Fibroblast of lung (primary cell): ENCODE data around the gene UPK1A.

Source experiments
- CTCF ChIP-seq, 2 donors: IDR thresholded peaks in 1 of 2; conservative IDR thresholded peaks in 1 of 2; 1 replicate in 1 of 2; 2 replicates in 1 of 2; pipeline ENCODE4 v1.5.1; 2011 to 2012; ENCODE audit warnings: low read length in 2 of 2, control low read depth in 1 of 2, inconsistent platforms in 1 of 2, low read depth in 1 of 2, mild to moderate bottlenecking in 1 of 2
- EZH2 ChIP-seq: IDR thresholded peaks from 2 replicates; pipeline ENCODE4 v1.5.1; 2012; ENCODE audit warnings: low read length, control low read depth, mild to moderate bottlenecking; ENCODE audit errors: missing control alignments

DNA sequence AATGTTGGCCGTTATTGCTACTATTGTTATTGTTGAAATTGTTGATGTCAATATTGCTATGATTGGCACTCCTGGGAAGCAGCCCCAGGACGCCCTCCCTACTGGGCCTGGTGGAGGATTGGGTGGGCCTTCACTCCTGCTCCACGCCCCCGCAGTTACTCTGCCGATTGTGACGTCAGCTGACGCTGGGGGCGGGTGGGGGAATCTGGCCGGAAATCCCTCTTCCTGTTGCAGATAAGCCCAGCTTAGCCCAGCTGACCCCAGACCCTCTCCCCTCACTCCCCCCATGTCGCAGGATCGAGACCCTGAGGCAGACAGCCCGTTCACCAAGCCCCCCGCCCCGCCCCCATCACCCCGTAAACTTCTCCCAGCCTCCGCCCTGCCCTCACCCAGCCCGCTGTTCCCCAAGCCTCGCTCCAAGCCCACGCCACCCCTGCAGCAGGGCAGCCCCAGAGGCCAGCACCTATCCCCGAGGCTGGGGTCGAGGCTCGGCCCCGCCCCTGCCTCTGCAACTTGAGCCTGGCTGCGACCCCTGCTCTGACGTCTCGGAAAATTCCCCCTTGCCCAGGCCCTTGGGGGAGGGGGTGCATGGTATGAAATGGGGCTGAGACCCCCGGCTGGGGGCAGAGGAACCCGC is 24.7 kb upstream of the UPK1A start, which contains the start of gene ETV2:
- TF ChIP-seq CTCF (conservative IDR thresholded peaks at IDR 0.05 in 1 of 2, IDR thresholded peaks at IDR 0.05 in 1 of 2; ENCODE audit: low read depth in 1 of 2, low read length in 2 of 2) (no peak), EZH2 (no peak)
